ENCODE results near the gene RAB21.

DNA sequence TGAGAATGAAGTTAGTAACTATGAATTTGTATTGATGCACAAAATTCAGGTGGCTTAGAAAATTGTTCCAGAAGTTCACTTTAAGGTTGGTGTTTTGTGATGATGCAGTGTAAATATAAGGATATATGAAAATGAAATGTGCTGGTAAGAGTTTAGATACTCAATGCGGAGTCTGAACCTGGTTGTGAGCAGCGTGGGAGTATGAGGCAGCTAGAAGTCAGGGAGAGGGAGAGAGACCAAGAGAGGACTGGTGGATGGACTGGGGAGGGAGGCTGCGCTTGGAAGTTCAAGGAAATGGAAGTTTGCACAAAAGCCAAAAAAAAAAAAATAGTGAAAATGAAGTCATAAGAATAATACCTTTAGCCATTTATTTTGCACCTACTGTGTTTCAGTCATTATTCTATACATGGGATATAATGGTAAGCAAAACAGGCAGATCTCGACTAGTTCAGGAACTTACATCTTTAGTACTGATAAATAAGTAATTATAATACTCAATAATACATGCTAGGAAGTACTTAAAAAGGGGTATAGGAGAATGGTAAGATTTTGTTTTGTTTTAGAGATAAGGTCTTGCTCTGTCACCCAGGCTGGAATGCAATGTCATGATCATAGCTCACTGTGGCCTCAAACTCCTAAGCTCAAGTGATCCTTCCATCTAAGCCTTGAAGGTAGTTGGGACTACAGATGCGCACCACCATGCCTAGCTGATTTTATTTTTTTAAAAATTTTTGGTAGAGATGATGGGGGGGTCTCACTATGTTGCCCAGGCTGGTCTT is 10.0 kb upstream of the RAB21 start:
- TF ChIP-seq POLR2A (IDR thresholded peaks at IDR 0.05; ENCODE audit: low read length) (no peak), GATA1 (IDR thresholded peaks at IDR 0.05; ENCODE audit: low read depth, low read length) (no peak)

Measured in erythroblast (primary cell).